Measurements from ENCODE around the gene TMIGD1.

DNA sequence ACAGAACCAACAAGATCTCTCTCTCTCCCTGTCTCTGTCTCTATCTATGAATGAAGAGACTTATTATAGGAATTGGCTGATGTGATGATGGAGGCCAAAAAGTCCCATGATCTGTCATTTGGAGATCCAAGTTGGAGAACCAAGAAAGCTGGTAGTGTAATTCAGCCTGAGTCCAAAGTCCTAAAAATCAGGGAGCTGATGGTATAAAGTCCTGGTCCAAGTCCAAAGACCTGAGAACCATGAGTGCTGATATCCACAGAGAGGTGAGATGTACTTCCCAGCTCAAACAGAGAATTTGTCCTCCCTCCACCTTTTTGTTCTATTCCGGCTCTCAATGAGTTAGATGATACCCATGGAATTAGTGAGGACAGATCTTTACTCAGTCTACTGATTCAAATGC lies 15.4 kb upstream of the TMIGD1 start:
- TF ChIP-seq JUND (IDR thresholded peaks at IDR 0.05) (no peak), POLR2A (IDR thresholded peaks at IDR 0.05; ENCODE audit: borderline replicate concordance, extremely low read depth, insufficient read depth, insufficient read length) (no peak), CBX3 (IDR thresholded peaks at IDR 0.05; ENCODE audit: low read depth) (no peak), CTCF (IDR thresholded peaks at IDR 0.05 in 2 of 3, conservative IDR thresholded peaks at IDR 0.05 in 1 of 3; ENCODE audit: borderline replicate concordance in 1 of 3, insufficient read depth in 1 of 3, low read depth in 2 of 3, low read length in 2 of 3) (no peak), EZH2 (IDR thresholded peaks at IDR 0.05) (no peak), RAD21 (IDR thresholded peaks at IDR 0.05; ENCODE audit: low read depth) (no peak)
- TF ChIP-seq, protein P1, sequence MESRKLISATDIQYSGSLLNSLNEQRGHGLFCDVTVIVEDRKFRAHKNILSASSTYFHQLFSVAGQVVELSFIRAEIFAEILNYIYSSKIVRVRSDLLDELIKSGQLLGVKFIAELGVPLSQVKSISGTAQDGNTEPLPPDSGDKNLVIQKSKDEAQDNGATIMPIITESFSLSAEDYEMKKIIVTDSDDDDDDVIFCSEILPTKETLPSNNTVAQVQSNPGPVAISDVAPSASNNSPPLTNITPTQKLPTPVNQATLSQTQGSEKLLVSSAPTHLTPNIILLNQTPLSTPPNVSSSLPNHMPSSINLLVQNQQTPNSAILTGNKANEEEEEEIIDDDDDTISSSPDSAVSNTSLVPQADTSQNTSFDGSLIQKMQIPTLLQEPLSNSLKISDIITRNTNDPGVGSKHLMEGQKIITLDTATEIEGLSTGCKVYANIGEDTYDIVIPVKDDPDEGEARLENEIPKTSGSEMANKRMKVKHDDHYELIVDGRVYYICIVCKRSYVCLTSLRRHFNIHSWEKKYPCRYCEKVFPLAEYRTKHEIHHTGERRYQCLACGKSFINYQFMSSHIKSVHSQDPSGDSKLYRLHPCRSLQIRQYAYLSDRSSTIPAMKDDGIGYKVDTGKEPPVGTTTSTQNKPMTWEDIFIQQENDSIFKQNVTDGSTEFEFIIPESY (IDR thresholded peaks at IDR 0.05; ENCODE audit: extremely low read depth, insufficient replicate concordance, low read length) = no peak
- TF ChIP-seq, protein P2, sequence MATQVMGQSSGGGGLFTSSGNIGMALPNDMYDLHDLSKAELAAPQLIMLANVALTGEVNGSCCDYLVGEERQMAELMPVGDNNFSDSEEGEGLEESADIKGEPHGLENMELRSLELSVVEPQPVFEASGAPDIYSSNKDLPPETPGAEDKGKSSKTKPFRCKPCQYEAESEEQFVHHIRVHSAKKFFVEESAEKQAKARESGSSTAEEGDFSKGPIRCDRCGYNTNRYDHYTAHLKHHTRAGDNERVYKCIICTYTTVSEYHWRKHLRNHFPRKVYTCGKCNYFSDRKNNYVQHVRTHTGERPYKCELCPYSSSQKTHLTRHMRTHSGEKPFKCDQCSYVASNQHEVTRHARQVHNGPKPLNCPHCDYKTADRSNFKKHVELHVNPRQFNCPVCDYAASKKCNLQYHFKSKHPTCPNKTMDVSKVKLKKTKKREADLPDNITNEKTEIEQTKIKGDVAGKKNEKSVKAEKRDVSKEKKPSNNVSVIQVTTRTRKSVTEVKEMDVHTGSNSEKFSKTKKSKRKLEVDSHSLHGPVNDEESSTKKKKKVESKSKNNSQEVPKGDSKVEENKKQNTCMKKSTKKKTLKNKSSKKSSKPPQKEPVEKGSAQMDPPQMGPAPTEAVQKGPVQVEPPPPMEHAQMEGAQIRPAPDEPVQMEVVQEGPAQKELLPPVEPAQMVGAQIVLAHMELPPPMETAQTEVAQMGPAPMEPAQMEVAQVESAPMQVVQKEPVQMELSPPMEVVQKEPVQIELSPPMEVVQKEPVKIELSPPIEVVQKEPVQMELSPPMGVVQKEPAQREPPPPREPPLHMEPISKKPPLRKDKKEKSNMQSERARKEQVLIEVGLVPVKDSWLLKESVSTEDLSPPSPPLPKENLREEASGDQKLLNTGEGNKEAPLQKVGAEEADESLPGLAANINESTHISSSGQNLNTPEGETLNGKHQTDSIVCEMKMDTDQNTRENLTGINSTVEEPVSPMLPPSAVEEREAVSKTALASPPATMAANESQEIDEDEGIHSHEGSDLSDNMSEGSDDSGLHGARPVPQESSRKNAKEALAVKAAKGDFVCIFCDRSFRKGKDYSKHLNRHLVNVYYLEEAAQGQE (IDR thresholded peaks at IDR 0.05; ENCODE audit: low read depth) = no peak
